ENCODE data around the gene ENO1. TPM values are rescaled to one million over a fixed set of nuclear protein-coding genes. Genes with fewer than 3 reads are reported as not detected.
"Not testable (repeated sequence)": the region's sequence is repeated elsewhere in the genome, so short reads cannot be mapped to it uniquely, and the experiment has no call there.

The ENO1 gene
- total RNA-seq = 1,000 to 10,000 TPM; 2,453 to 2,472 TPM

- no peaks in the 10 kb centered on the region for H3K9me3 Mint-ChIP-seq
Measured at GRCh38 chr1:8878448-8878697, at the start of gene ENO1. TSS of gene ENO1 (minus strand) at chr1:8878686. CDS start at chr1:8874908, 3,778 bp downstream.

GRCh38 chr1:8926707-8927694 lies 48.5 kb upstream of the ENO1 start:
- Mint-ChIP-seq H3K4me3 (no peak overlapping the region), H3K36me3 (ENCODE audit: low read depth) (peaks cover 7% of the 10 kb centered on the region), H3K4me1 (peaks cover 13% of the 10 kb centered on the region), H3K27me3 (no peaks in the 10 kb centered on the region), H3K9me3 (peaks cover 4% of the 10 kb centered on the region), H3K27ac (no peak overlapping the region)
- POLR2A ChIA-PET = interaction anchor here (0.8 to 1.1 kb wide), 2 partner anchors 17 to 19 kb away, joined by 3 read pairs; no protein-coding TSS in a partner anchor
- no peak for DNase-seq
- CTCF ChIA-PET = interaction anchor here (0.7 to 1.4 kb wide), 6 partner anchors 13 to 1221 kb away, joined by 3 to 6 read pairs (median 4); partner anchors contain the start of gene CA6

More at GRCh38 chr1:8878448-8878697, at the start of gene ENO1:
- H3K4me1 Mint-ChIP-seq = peaks cover 47% of the 10 kb centered on the region
- peak within 1 kb of the TSS; percentile 99 for H3K27ac Mint-ChIP-seq
- ChIA-PET POLR2A (interaction anchor here (0.6 to 7.9 kb wide), 34 partner anchors 9 to 837 kb away, joined by 3 to 221 read pairs (median 6); partner anchors contain the start of genes CA6 and RERE), CTCF (interaction anchor here (1.0 to 3.7 kb wide), 8 partner anchors 16 to 126 kb away, joined by 3 to 27 read pairs (median 5); no protein-coding TSS in a partner anchor)
- no peak for DNase-seq
- H3K27me3 Mint-ChIP-seq = no peaks in the 10 kb centered on the region
- H3K4me3 Mint-ChIP-seq = peak within 1 kb of the TSS; percentile 99
- H3K36me3 Mint-ChIP-seq (ENCODE audit: low read depth) = peaks cover 59% of the 10 kb centered on the region

- no peak for DNase-seq
- ChIA-PET CTCF (interaction anchor here (1.6 kb wide), 1 partner anchor 79 kb away, joined by 4 read pairs; no protein-coding TSS in a partner anchor), POLR2A (interaction anchor here (0.9 to 1.5 kb wide), 2 partner anchors 20 to 45 kb away, joined by 3 to 5 read pairs; partner anchors contain the start of gene CA6)
- Mint-ChIP-seq H3K27me3 (no peaks in the 10 kb centered on the region), H3K27ac (no peak overlapping the region), H3K36me3 (ENCODE audit: low read depth) (peaks cover 17% of the 10 kb centered on the region), H3K4me3 (no peak overlapping the region), H3K9me3 (peaks cover 13% of the 10 kb centered on the region), H3K4me1 (peaks cover 22% of the 10 kb centered on the region)
Measured at GRCh38 chr1:8925960-8926359, 47.5 kb upstream of the ENO1 start.

- ChIA-PET POLR2A (interaction anchor here (0.9 to 1.5 kb wide), 2 partner anchors 21 to 45 kb away, joined by 3 to 5 read pairs; partner anchors contain the start of gene CA6), CTCF (interaction anchor here (1.6 kb wide), 1 partner anchor 80 kb away, joined by 4 read pairs; no protein-coding TSS in a partner anchor)
- no peak for DNase-seq
- Mint-ChIP-seq H3K4me1 (peaks cover 27% of the 10 kb centered on the region), H3K36me3 (ENCODE audit: low read depth) (peaks cover 21% of the 10 kb centered on the region), H3K4me3 (no peak overlapping the region), H3K27ac (no peak overlapping the region), H3K27me3 (no peaks in the 10 kb centered on the region), H3K9me3 (peaks cover 15% of the 10 kb centered on the region)
Measured at GRCh38 chr1:8925406-8925805, 46.9 kb upstream of the ENO1 start.

- peaks cover 36% of the 10 kb centered on the region for H3K4me1 Mint-ChIP-seq
- no peak overlapping the region for H3K4me3 Mint-ChIP-seq
- no peak for DNase-seq
- ChIA-PET CTCF (interaction anchor here (1.2 to 12.4 kb wide), 3 partner anchors 65 to 81 kb away, joined by 3 to 197 read pairs (median 5); no protein-coding TSS in a partner anchor), POLR2A (interaction anchor here (1.6 kb wide), 1 partner anchor 18 kb away, joined by 4 read pairs; no protein-coding TSS in a partner anchor)
- no peaks in the 10 kb centered on the region for H3K27me3 Mint-ChIP-seq
- peaks cover 21% of the 10 kb centered on the region for H3K36me3 Mint-ChIP-seq (ENCODE audit: low read depth)
- H3K9me3 Mint-ChIP-seq = peaks cover 15% of the 10 kb centered on the region
- H3K27ac Mint-ChIP-seq = no peak overlapping the region
Measured at GRCh38 chr1:8922962-8923361, 44.5 kb upstream of the ENO1 start.

GRCh38 chr1:8917536-8917935 lies 39.0 kb upstream of the ENO1 start:
- peaks cover 18% of the 10 kb centered on the region for H3K36me3 Mint-ChIP-seq (ENCODE audit: low read depth)
- H3K27ac Mint-ChIP-seq, DNase-seq, H3K4me3 Mint-ChIP-seq: not testable (repeated sequence)
- H3K9me3 Mint-ChIP-seq = peaks cover 15% of the 10 kb centered on the region
- ChIA-PET CTCF (interaction anchor here (0.6 to 12.4 kb wide), 18 partner anchors 10 to 249 kb away, joined by 3 to 197 read pairs (median 4); partner anchors contain the start of gene ENO1), POLR2A (interaction anchor here (0.7 to 2.2 kb wide), 10 partner anchors 28 to 1095 kb away, joined by 3 to 11 read pairs (median 4); partner anchors contain the start of genes CA6 and ENO1)
- peaks cover 11% of the 10 kb centered on the region for H3K27me3 Mint-ChIP-seq
- H3K4me1 Mint-ChIP-seq = peaks cover 43% of the 10 kb centered on the region

- Mint-ChIP-seq H3K9me3 (no peaks in the 10 kb centered on the region), H3K27me3 (peaks cover 11% of the 10 kb centered on the region), H3K4me1 (peaks cover 28% of the 10 kb centered on the region), H3K27ac (no peak overlapping the region), H3K4me3 (no peak overlapping the region), H3K36me3 (ENCODE audit: low read depth) (no peaks in the 10 kb centered on the region)
- POLR2A ChIA-PET = interaction anchor here (1.8 to 3.2 kb wide), 3 partner anchors 37 to 72 kb away, joined by 7 to 18 read pairs (median 7); partner anchors contain the start of gene ENO1
- DNase-seq = no peak
- CTCF ChIA-PET = interaction anchor here (0.9 to 12.4 kb wide), 6 partner anchors 53 to 89 kb away, joined by 4 to 197 read pairs (median 6); no protein-coding TSS in a partner anchor
Measured at GRCh38 chr1:8915446-8915845, 37.0 kb upstream of the ENO1 start.

- no peak overlapping the region for H3K4me3 Mint-ChIP-seq
- no peaks in the 10 kb centered on the region for H3K9me3 Mint-ChIP-seq
- peaks cover 26% of the 10 kb centered on the region for H3K4me1 Mint-ChIP-seq
- POLR2A ChIA-PET = interaction anchor here (0.8 to 3.2 kb wide), 4 partner anchors 14 to 73 kb away, joined by 3 to 18 read pairs (median 7); partner anchors contain the start of gene ENO1
- no peak overlapping the region for H3K27ac Mint-ChIP-seq
- no peak for DNase-seq
- CTCF ChIA-PET = interaction anchor here (0.8 to 12.4 kb wide), 4 partner anchors 56 to 90 kb away, joined by 4 to 197 read pairs (median 10); no protein-coding TSS in a partner anchor
- H3K36me3 Mint-ChIP-seq (ENCODE audit: low read depth) = no peaks in the 10 kb centered on the region
- H3K27me3 Mint-ChIP-seq = peaks cover 15% of the 10 kb centered on the region
Measured at GRCh38 chr1:8914466-8914865, 36.0 kb upstream of the ENO1 start.

- POLR2A ChIA-PET = interaction anchor here (3.2 kb wide), 1 partner anchor 35 kb away, joined by 18 read pairs; the partner anchor contains the start of gene ENO1
- Mint-ChIP-seq H3K9me3 (no peaks in the 10 kb centered on the region), H3K36me3 (ENCODE audit: low read depth) (no peaks in the 10 kb centered on the region), H3K4me1 (peaks cover 19% of the 10 kb centered on the region), H3K27ac (no peak overlapping the region), H3K4me3 (no peak overlapping the region), H3K27me3 (peaks cover 15% of the 10 kb centered on the region)
- CTCF ChIA-PET = interaction anchor here (2.9 to 12.4 kb wide), 2 partner anchors 77 to 91 kb away, joined by 11 to 197 read pairs; no protein-coding TSS in a partner anchor
- DNase-seq = no peak
Measured at GRCh38 chr1:8913457-8913856, 35.0 kb upstream of the ENO1 start.

- POLR2A ChIA-PET = no interaction called here
- peaks cover 17% of the 10 kb centered on the region for H3K27me3 Mint-ChIP-seq
- no peaks in the 10 kb centered on the region for H3K36me3 Mint-ChIP-seq (ENCODE audit: low read depth)
Measured at GRCh38 chr1:8911416-8912309, 33.2 kb upstream of the ENO1 start.

GRCh38 chr1:8910914-8911313 lies 32.4 kb upstream of the ENO1 start:
- Mint-ChIP-seq H3K4me3 (no peak overlapping the region), H3K36me3 (ENCODE audit: low read depth) (no peaks in the 10 kb centered on the region), H3K27ac (no peak overlapping the region), H3K4me1 (peaks cover 17% of the 10 kb centered on the region), H3K9me3 (no peaks in the 10 kb centered on the region), H3K27me3 (peaks cover 14% of the 10 kb centered on the region)
- CTCF ChIA-PET = interaction anchor here (1.6 to 2.1 kb wide), 2 partner anchors 79 to 94 kb away, joined by 4 to 8 read pairs; no protein-coding TSS in a partner anchor
- DNase-seq = no peak
- POLR2A ChIA-PET = no interaction called here

More at GRCh38 chr1:8911416-8912309, 33.2 kb upstream of the ENO1 start:
- Mint-ChIP-seq H3K27ac (no peak overlapping the region), H3K4me1 (peaks cover 16% of the 10 kb centered on the region), H3K4me3 (no peak overlapping the region), H3K9me3 (no peaks in the 10 kb centered on the region)
- no peak for DNase-seq
- CTCF ChIA-PET = interaction anchor here (2.1 to 12.4 kb wide), 2 partner anchors 93 kb away, joined by 8 to 197 read pairs; no protein-coding TSS in a partner anchor

Measured in activated CD4-positive, alpha-beta memory T cell treated with anti-CD3 and anti-CD28 coated beads, Interleukin-2, amount 10 ng/mL, durations not matched to agents 7 days and 5 days (primary cell).